ENCODE data around the gene ATP10A. TPM values are rescaled to one million over a fixed set of nuclear protein-coding genes. Genes with fewer than 3 reads are reported as not detected.
A peak's percentile ranks its signal among the peaks of the same experiment; 100 is the strongest.

ATP10A gene
- total RNA-seq, 4 donors from 2014 or later: 1.4 to 10.0 (median 3.6) TPM

DNA sequence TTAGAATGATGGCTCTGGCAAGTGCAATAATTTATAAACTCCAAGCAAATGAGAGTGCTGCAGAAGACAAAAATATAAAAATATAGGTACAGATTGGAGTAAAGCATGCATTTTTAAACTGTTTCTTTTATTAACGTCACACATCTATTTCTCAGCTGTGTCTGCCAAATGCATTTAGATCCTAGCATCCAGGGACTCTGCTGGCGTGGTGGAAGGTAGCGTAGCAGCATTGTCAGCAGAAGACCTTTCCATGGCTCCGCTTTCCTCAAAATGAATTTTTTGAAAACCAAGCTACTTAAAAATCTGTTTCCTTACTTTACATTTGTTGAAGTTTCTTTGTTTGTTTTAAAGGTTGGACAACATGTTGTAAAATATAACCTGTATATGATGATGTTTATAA is 16.3 kb upstream of the ATP10A start:
- TF ChIP-seq POLR2A (IDR thresholded peaks at IDR 0.05) (no peak), EP300 (IDR thresholded peaks at IDR 0.05; ENCODE audit: low read depth) (no peak), POLR2AphosphoS5 (IDR thresholded peaks at IDR 0.05) (no peak)
- TF ChIP-seq, protein P1, sequence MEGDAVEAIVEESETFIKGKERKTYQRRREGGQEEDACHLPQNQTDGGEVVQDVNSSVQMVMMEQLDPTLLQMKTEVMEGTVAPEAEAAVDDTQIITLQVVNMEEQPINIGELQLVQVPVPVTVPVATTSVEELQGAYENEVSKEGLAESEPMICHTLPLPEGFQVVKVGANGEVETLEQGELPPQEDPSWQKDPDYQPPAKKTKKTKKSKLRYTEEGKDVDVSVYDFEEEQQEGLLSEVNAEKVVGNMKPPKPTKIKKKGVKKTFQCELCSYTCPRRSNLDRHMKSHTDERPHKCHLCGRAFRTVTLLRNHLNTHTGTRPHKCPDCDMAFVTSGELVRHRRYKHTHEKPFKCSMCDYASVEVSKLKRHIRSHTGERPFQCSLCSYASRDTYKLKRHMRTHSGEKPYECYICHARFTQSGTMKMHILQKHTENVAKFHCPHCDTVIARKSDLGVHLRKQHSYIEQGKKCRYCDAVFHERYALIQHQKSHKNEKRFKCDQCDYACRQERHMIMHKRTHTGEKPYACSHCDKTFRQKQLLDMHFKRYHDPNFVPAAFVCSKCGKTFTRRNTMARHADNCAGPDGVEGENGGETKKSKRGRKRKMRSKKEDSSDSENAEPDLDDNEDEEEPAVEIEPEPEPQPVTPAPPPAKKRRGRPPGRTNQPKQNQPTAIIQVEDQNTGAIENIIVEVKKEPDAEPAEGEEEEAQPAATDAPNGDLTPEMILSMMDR (IDR thresholded peaks at IDR 0.05): no peak
- no peaks in the 10 kb centered on the region for H3K9me3 ChIP-seq
- 89 to 100% methylated on average over 4 of the region's 4 CpGs for WGBS, 2 donors (ENCODE audit: low coverage in 1 of 2)
- H3K27me3 ChIP-seq: no peaks in the 10 kb centered on the region
- in situ Hi-C loops (cut with MboI; ENCODE audit: low pct_ligation_motif_present in 1 of 4, low pct_unique_long_range_greater_than_20kb in 1 of 4, low sequenced_read_pairs in 3 of 4) (loop anchor here in 1 of 4 donors (25.0 kb wide), 1 partner anchor 108 kb away; no protein-coding TSS in a partner anchor), intact Hi-C loops (cut with DNase I; ENCODE audit: low total_unique reads) (no loop called here)
- no peak for DNase-seq
- H3K4me1 ChIP-seq: no peaks in the 10 kb centered on the region
- H3K27ac ChIP-seq: no peak overlapping the region
- H3K4me3 ChIP-seq: no peak overlapping the region
- no peaks in the 10 kb centered on the region for H3K36me3 ChIP-seq

DNA sequence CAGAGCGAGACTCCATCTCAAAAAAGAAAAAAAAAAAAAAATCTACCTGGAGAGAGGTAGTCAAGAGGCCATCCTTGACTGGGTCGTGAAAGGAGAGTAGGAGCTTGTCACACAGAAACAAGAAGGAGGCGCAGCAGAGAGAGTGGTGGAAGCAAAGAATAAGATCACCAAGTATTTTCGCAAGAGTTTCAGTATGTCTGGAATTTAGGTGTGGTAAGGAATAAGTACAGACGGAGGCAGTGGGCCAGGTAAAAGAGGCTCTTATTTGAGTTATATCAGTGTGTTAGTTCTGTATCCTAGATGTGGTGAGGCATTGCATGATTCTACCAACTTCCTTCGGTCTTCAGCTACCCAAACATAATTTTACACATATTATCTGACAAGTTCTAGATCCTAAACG is 14.6 kb upstream of the ATP10A start:
- Histone ChIP-seq H3K27me3 (no peaks in the 10 kb centered on the region), H3K4me3 (no peak overlapping the region), H3K36me3 (no peaks in the 10 kb centered on the region), H3K27ac (no peak overlapping the region), H3K4me1 (no peaks in the 10 kb centered on the region), H3K9me3 (no peaks in the 10 kb centered on the region)
- intact Hi-C loops (cut with DNase I; ENCODE audit: low total_unique reads): no loop called here
- DNase-seq: no peak
- 77 to 82% methylated on average over 6 to 7 of the region's 7 CpGs for WGBS, 2 donors (ENCODE audit: low coverage in 1 of 2)
- TF ChIP-seq POLR2A (IDR thresholded peaks at IDR 0.05): no peak
- TF ChIP-seq POLR2AphosphoS5 (IDR thresholded peaks at IDR 0.05): no peak
- in situ Hi-C loops (cut with MboI; ENCODE audit: low pct_ligation_motif_present in 1 of 4, low pct_unique_long_range_greater_than_20kb in 1 of 4, low sequenced_read_pairs in 3 of 4): loop anchor here in 1 of 4 donors (25.0 kb wide), 1 partner anchor 110 kb away; no protein-coding TSS in a partner anchor

DNA sequence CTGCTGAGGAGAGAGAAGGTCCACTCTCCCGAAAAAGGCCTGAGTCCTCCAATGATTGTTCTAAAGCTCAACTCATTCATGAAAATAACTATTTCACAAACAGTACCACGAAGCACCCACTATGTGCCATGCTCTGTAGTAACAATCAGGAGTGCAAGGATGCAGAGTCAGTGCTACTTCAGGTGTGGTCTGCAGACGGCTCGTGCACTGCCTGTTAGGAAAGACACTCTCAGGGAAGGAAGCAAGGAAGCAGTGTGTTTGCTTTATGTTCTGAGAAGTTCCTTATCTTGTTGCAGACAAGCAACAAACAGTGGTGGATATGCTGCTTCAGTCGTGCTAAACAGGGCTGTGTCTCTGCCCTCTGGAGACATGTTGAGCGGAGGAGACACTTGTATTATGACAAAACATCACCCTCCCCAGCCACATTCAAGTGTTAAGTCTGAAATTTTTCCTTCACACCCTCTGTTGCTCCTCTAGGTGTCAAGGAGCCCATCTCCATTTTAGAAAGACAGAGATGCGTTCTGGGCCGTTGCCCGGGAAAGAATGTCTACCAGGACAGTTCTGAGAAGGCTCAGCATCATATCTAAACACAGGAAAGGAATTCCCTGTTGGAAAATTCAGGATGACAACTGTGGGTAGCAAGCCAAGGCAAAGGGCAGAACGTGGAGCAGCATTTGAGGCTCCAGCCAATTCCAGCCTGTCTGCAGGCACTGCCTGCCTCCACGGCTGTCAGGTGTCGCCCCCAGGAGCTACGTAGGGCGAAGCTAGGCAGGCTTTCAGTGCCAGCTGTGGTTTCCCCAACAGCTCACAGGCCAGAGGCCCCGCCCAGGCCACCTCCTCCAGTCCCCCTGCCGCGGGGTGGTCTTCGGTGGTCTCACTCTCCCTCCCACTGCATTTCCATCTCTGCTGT is 13.4 kb upstream of the ATP10A start:
- H3K36me3 ChIP-seq: no peaks in the 10 kb centered on the region
- H3K4me3 ChIP-seq: no peak overlapping the region
- in situ Hi-C loops (cut with MboI; ENCODE audit: low pct_ligation_motif_present in 1 of 4, low pct_unique_long_range_greater_than_20kb in 1 of 4, low sequenced_read_pairs in 3 of 4): loop anchor here in 1 of 4 donors (25.0 kb wide), 1 partner anchor 111 kb away; no protein-coding TSS in a partner anchor
- WGBS, 2 donors (ENCODE audit: low coverage in 1 of 2): 64 to 69% methylated on average over 6 to 17 of the region's 18 CpGs
- no peaks in the 10 kb centered on the region for H3K27me3 ChIP-seq
- intact Hi-C loops (cut with DNase I; ENCODE audit: low total_unique reads): no loop called here
- DNase-seq: no peak
- TF ChIP-seq POLR2A (IDR thresholded peaks at IDR 0.05): no peak
- no peak for TF ChIP-seq EP300 (IDR thresholded peaks at IDR 0.05; ENCODE audit: low read depth)
- TF ChIP-seq POLR2AphosphoS5 (IDR thresholded peaks at IDR 0.05): peak in 1 of 3 donors; percentile 47
- TF ChIP-seq, protein P1 (IDR thresholded peaks at IDR 0.05): no peak
- H3K9me3 ChIP-seq: no peaks in the 10 kb centered on the region
- H3K4me1 ChIP-seq: no peaks in the 10 kb centered on the region
- peak overlapping the region in 2 of 4 donors; percentile 1 to 8 for H3K27ac ChIP-seq

DNA sequence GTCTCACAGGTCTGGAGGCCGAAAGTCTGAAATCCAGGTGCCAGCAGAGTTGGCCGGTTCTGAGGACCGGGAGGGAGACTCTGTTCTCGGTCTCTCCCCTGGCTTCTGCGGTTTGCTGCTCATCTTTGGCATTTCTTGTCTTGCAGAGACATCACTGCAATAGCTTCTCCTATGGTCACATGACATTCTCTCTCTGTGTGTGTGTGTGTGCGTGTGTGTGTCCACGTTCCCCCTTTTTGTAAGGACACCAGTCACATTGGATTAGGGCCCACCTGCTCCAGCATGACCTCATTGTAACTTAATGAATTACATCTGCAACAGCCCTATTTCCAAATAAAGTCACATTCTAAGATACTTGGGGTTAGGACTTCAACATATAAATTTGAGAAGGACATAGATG is 12.4 kb upstream of the ATP10A start:
- Histone ChIP-seq H3K36me3 (no peaks in the 10 kb centered on the region), H3K27ac (no peak overlapping the region), H3K4me1 (no peaks in the 10 kb centered on the region), H3K4me3 (no peak overlapping the region), H3K27me3 (no peaks in the 10 kb centered on the region), H3K9me3 (no peaks in the 10 kb centered on the region)
- intact Hi-C loops (cut with DNase I; ENCODE audit: low total_unique reads) (no loop called here), in situ Hi-C loops (cut with MboI; ENCODE audit: low pct_ligation_motif_present in 1 of 4, low pct_unique_long_range_greater_than_20kb in 1 of 4, low sequenced_read_pairs in 3 of 4) (loop anchor here in 1 of 4 donors (25.0 kb wide), 1 partner anchor 112 kb away; no protein-coding TSS in a partner anchor)
- no peak for TF ChIP-seq POLR2A (IDR thresholded peaks at IDR 0.05)
- TF ChIP-seq POLR2AphosphoS5 (IDR thresholded peaks at IDR 0.05): no peak
- TF ChIP-seq, protein P1 (IDR thresholded peaks at IDR 0.05): no peak
- TF ChIP-seq EP300 (IDR thresholded peaks at IDR 0.05; ENCODE audit: low read depth): no peak
- DNase-seq: no peak
- 84 to 92% methylated on average over 2 to 7 of the region's 7 CpGs for WGBS, 2 donors (ENCODE audit: low coverage in 1 of 2)
